GM13976 (cell line): ENCODE data around the gene CCDC138.

Experiments
- DNase-seq: peaks from one replicate; pipeline ENCODE4 v3.0.0; 2012; ENCODE audit warnings: low spot score
- in situ Hi-C: fragments of 300-500 bp; cut with MboI; formaldehyde crosslinking; loops from one replicate; pipeline ENCODE4 v1.12.0; 2022; ENCODE audit warnings: low sequenced_read_pairs, mixed read lengths, inconsistent platforms; ENCODE audit not compliant: unreplicated experiment
- TF ChIP-seq, protein P1 (sequence below): IDR thresholded peaks from 2 replicates; pipeline ENCODE4 v1.5.1; 2012; ENCODE audit warnings: borderline replicate concordance, mild to moderate bottlenecking; ENCODE audit not compliant: insufficient read depth; ENCODE audit errors: extremely low read depth, missing control alignments, control extremely low read depth

Gene CCDC138

GRCh38 chr2:108803045-108803736 is 16.6 kb downstream of the CCDC138 start:
- no peak for DNase-seq
- TF ChIP-seq, protein P1, sequence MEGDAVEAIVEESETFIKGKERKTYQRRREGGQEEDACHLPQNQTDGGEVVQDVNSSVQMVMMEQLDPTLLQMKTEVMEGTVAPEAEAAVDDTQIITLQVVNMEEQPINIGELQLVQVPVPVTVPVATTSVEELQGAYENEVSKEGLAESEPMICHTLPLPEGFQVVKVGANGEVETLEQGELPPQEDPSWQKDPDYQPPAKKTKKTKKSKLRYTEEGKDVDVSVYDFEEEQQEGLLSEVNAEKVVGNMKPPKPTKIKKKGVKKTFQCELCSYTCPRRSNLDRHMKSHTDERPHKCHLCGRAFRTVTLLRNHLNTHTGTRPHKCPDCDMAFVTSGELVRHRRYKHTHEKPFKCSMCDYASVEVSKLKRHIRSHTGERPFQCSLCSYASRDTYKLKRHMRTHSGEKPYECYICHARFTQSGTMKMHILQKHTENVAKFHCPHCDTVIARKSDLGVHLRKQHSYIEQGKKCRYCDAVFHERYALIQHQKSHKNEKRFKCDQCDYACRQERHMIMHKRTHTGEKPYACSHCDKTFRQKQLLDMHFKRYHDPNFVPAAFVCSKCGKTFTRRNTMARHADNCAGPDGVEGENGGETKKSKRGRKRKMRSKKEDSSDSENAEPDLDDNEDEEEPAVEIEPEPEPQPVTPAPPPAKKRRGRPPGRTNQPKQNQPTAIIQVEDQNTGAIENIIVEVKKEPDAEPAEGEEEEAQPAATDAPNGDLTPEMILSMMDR = no peak
- in situ Hi-C loops = no loop called here

DNA sequence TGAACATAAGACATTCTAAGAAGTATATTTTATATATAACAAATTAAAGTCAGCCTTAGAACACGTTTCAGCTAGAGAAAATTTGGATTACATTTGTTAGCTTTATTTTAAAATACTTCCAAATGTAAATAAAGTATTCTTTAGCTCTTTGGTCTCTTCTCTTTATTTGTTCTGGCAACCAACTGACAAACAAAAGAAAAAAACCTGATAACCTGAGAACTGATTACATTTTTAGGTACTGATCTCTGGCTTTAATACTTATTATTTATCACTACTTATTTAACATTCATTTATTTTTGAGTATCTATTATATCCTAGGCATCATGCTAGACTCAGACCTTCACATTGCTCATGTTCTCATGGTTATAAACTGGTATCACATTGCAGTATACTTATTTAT is 18.5 kb downstream of the CCDC138 start:
- TF ChIP-seq, protein P1 = no peak
- DNase-seq = no peak
- in situ Hi-C loops = no loop called here

GRCh38 chr2:108805782-108806181 is 19.2 kb downstream of the CCDC138 start:
- in situ Hi-C loops = no loop called here
- TF ChIP-seq, protein P1 = no peak
- no peak for DNase-seq

- DNase-seq = no peak
- TF ChIP-seq, protein P1 = no peak
- in situ Hi-C loops = no loop called here
Measured at GRCh38 chr2:108806371-108807113, 20.0 kb downstream of the CCDC138 start.

- no peak for DNase-seq
- in situ Hi-C loops = no loop called here
- TF ChIP-seq, protein P1 = no peak
Measured at GRCh38 chr2:108809936-108810335, 23.4 kb downstream of the CCDC138 start.

- no peak for DNase-seq
- in situ Hi-C loops = no loop called here
- TF ChIP-seq, protein P1 = no peak
Measured at GRCh38 chr2:108810993-108811957, 24.7 kb downstream of the CCDC138 start.
